Spleen (tissue), 11 donors: ENCODE measurements around the gene BSCL2. TPM values are rescaled to one million over a fixed set of nuclear protein-coding genes. Genes with fewer than 3 reads are reported as not detected.
"Not testable (repeated sequence)": the region's sequence is repeated elsewhere in the genome, so short reads cannot be mapped to it uniquely, and the experiment has no call there.

ENCODE experiments used
- DNase-seq: peaks from one replicate; pipeline ENCODE4 v3.0.0-alpha.2; 2020
- H3K27ac ChIP-seq, 8 donors: fragments of 200-600 bp; sonication (generic) in 7 of 8; 1 replicate in 4 of 8; 2 replicates in 4 of 8; pipeline versions ENCODE4 v1.5.0 to v1.8.0; 2016 to 2021; ENCODE audit warnings: inconsistent platforms in 4 of 8, mild to moderate bottlenecking in 4 of 8, moderate library complexity in 1 of 8
- H3K27me3 ChIP-seq, 7 donors: fragments of 200-600 bp; sonication (generic) in 6 of 7; replicated peaks in 1 of 7; 1 replicate in 4 of 7; 2 replicates in 3 of 7; pipeline versions ENCODE4 v1.5.0 to v1.8.0; 2016 to 2021; ENCODE audit warnings: inconsistent platforms in 3 of 7, mild to moderate bottlenecking in 1 of 7
- H3K36me3 ChIP-seq, 6 donors: fragments of 200-600 bp; sonication (generic) in 5 of 6; 1 replicate in 4 of 6; 2 replicates in 2 of 6; pipeline versions ENCODE4 v1.5.0 to v1.8.0; 2016 to 2021; ENCODE audit warnings: inconsistent platforms in 2 of 6
- H3K4me1 ChIP-seq, 6 donors: fragments of 200-600 bp; sonication (generic) in 5 of 6; 1 replicate in 3 of 6; 2 replicates in 3 of 6; pipeline versions ENCODE4 v1.5.0 to v1.8.0; 2016 to 2021; ENCODE audit warnings: inconsistent platforms in 3 of 6
- H3K4me3 ChIP-seq, 8 donors: fragments of 200-600 bp; sonication (generic) in 7 of 8; 1 replicate in 4 of 8; 2 replicates in 4 of 8; pipeline versions ENCODE4 v1.5.0 to v1.8.0; 2016 to 2021; ENCODE audit warnings: inconsistent platforms in 4 of 8, mild to moderate bottlenecking in 4 of 8, moderate library complexity in 2 of 8
- H3K9me3 ChIP-seq, 8 donors: fragments of 200-600 bp; sonication (generic) in 7 of 8; 1 replicate in 4 of 8; 2 replicates in 4 of 8; pipeline versions ENCODE4 v1.5.0 to v1.8.0; 2016 to 2021; ENCODE audit warnings: inconsistent platforms in 4 of 8
- CTCF ChIP-seq, 11 experiments: fragments of 200-600 bp in 7 of 11; fragments of 450-650 bp in 4 of 11; sonication (generic) in 4 of 11; IDR thresholded peaks in 8 of 11; conservative IDR thresholded peaks in 3 of 11; 1 replicate in 7 of 11; 2 replicates in 4 of 11; pipeline versions ENCODE4 v1.4.0 to v1.8.0; 2016 to 2021; ENCODE audit warnings: antibody characterized with exemption in 11 of 11, inconsistent platforms in 4 of 11, mild to moderate bottlenecking in 1 of 11
- POLR2A ChIP-seq, 3 donors: fragments of 450-650 bp; IDR thresholded peaks; one replicate each; pipeline ENCODE4 v1.5.1; 2017; ENCODE audit warnings: antibody characterized with exemption in 3 of 3, mild to moderate bottlenecking in 1 of 3
- POLR2AphosphoS5 ChIP-seq, 3 donors: sonication (generic); formaldehyde crosslinking; IDR thresholded peaks; one replicate each; pipeline ENCODE4 v1.5.1; 2017; ENCODE audit warnings: antibody characterized with exemption in 3 of 3
- WGBS, 5 donors: extraction: QIAGEN DNeasy Blood & Tissue Kit in 3 of 5; methylation state at CpG; one replicate each; pipeline versions ENCODE4 v1.1.5 to v1.1.7; 2013 to 2018; 5-methylcytosine and 5-hydroxymethylcytosine counted together
- intact Hi-C: fragments of 100-400 bp; cut with DNase I; formaldehyde crosslinking; loops from one replicate; pipeline ENCODE4 v1.15.0; 2023; ENCODE audit warnings: low total_unique reads
- polyA plus RNA-seq, 3 donors: library from polyadenylated mRNA; stranded (reverse); fragments of 200-250 nt; gene quantifications; one replicate each; pipeline ENCODE4 v1.2.1, GENCODE V29; 2013
- total RNA-seq, 7 donors: library from RNA; depleted of rRNA in 3 of 7; stranded (reverse); fragments of >200 nt in 3 of 7; fragmentation: NEBNext Ultra II Directional in 4 of 7; extraction: Animal tissue kit (Norgen Biotek cat#: 25700) in 4 of 7; gene quantifications; one replicate each; pipeline versions ENCODE4 v1.1.0 to v1.2.1, GENCODE V29; 2016 to 2021
- donor health status: healthy with polysubstance abuse.
- donor health status: DM: no; HTN: no; CAD: no; lungs with moderate emphysema.
- donor health status: DM: no; HTN: no; CAD: no.
- donor health status: Bipolar disorder and iron deficiency.
- donor health status: healthy.
- donor health status: DM: no; HTN: no; CAD: no.
- donor health status: DM: yes; HTN: yes; CAD: no.

The BSCL2 gene
- total and polyA plus RNA-seq, 10 donors: 25.6 to 66.0 (median 43.0) TPM

- H3K4me3 ChIP-seq: peak overlapping the region in 6 of 8 donors; percentile 77 to 99 (median 92)
- no peaks in the 10 kb centered on the region for H3K9me3 ChIP-seq
- DNase-seq: no peak
- intact Hi-C loops: loop anchor here (10.0 kb wide), 1 partner anchor 83 kb away; the partner anchor contains the start of gene TUT1
- peaks cover 0 to 54% (median 39%) of the 10 kb centered on the region in 6 donors for H3K36me3 ChIP-seq
- no peaks in the 10 kb centered on the region for H3K27me3 ChIP-seq
- H3K27ac ChIP-seq: peak overlapping the region in 6 of 8 donors; percentile 86 to 96 (median 94)
- WGBS, 5 donors: 84 to 88% (median 86%) methylated on average over 15 of the region's 15 CpGs
- TF ChIP-seq POLR2A (IDR thresholded peaks at IDR 0.05) (no peak), POLR2AphosphoS5 (IDR thresholded peaks at IDR 0.05) (peak in 1 of 3 donors; percentile 17)
- peaks cover 27 to 79% (median 50%) of the 10 kb centered on the region in 6 donors for H3K4me1 ChIP-seq
These were observed 29.5 kb downstream of the BSCL2 start for GRCh38 chr11:62677714-62678113.

GRCh38 chr11:62677156-62677555 is 30.1 kb downstream of the BSCL2 start:
- Histone ChIP-seq H3K4me3 (peak overlapping the region in 1 of 8 donors; percentile 88), H3K27ac (peak overlapping the region in 1 of 8 donors; percentile 94), H3K36me3 (peaks cover 0 to 56% (median 39%) of the 10 kb centered on the region in 6 donors), H3K9me3 (no peaks in the 10 kb centered on the region), H3K4me1 (peaks cover 30 to 85% (median 55%) of the 10 kb centered on the region in 6 donors), H3K27me3 (no peaks in the 10 kb centered on the region)
- 88 to 91% (median 90%) methylated on average over 6 of the region's 6 CpGs for WGBS, 5 donors
- intact Hi-C loops: loop anchor here (10.0 kb wide), 1 partner anchor 82 kb away; the partner anchor contains the start of gene TUT1
- DNase-seq: no peak
- TF ChIP-seq CTCF (IDR thresholded peaks at IDR 0.05 in 8 of 11, conservative IDR thresholded peaks at IDR 0.05 in 3 of 11): no peak
- TF ChIP-seq POLR2AphosphoS5 (IDR thresholded peaks at IDR 0.05): no peak
- no peak for TF ChIP-seq POLR2A (IDR thresholded peaks at IDR 0.05)

- H3K27ac ChIP-seq: peak overlapping the region in 1 of 8 donors; percentile 8
- WGBS, 5 donors: 54 to 75% (median 73%) methylated on average over 6 of the region's 6 CpGs
These were observed 30.5 kb downstream of the BSCL2 start for GRCh38 chr11:62676698-62677097.

GRCh38 chr11:62675415-62675814 is 31.8 kb downstream of the BSCL2 start:
- H3K27me3 ChIP-seq, H3K4me3 ChIP-seq, DNase-seq, H3K9me3 ChIP-seq, H3K27ac ChIP-seq: not testable (repeated sequence)
- Histone ChIP-seq H3K36me3 (peaks cover 0 to 56% (median 39%) of the 10 kb centered on the region in 6 donors), H3K4me1 (peaks cover 35 to 89% (median 64%) of the 10 kb centered on the region in 6 donors)
- intact Hi-C loops: loop anchor here (10.0 kb wide), 1 partner anchor 81 kb away; the partner anchor contains the start of gene TUT1
- 91 to 98% (median 94%) methylated on average over 10 of the region's 10 CpGs for WGBS, 5 donors

More at GRCh38 chr11:62676698-62677097, 30.5 kb downstream of the BSCL2 start:
- no peaks in the 10 kb centered on the region for H3K9me3 ChIP-seq
- TF ChIP-seq POLR2AphosphoS5 (IDR thresholded peaks at IDR 0.05) (no peak), CTCF (IDR thresholded peaks at IDR 0.05 in 8 of 11, conservative IDR thresholded peaks at IDR 0.05 in 3 of 11) (no peak), POLR2A (IDR thresholded peaks at IDR 0.05) (no peak)
- no peak overlapping the region for H3K4me3 ChIP-seq
- H3K27me3 ChIP-seq: no peaks in the 10 kb centered on the region
- peaks cover 30 to 88% (median 57%) of the 10 kb centered on the region in 6 donors for H3K4me1 ChIP-seq
- H3K36me3 ChIP-seq: peaks cover 0 to 56% (median 39%) of the 10 kb centered on the region in 6 donors
- intact Hi-C loops: loop anchor here (10.0 kb wide), 1 partner anchor 82 kb away; the partner anchor contains the start of gene TUT1
- no peak for DNase-seq

GRCh38 chr11:62673196-62673525 is 34.1 kb downstream of the BSCL2 start:
- Histone ChIP-seq H3K4me3 (peak overlapping the region in 3 of 8 donors; percentile 94 to 96 (median 95)), H3K27ac (peak overlapping the region in 4 of 8 donors; percentile 92 to 96 (median 94)), H3K9me3 (no peaks in the 10 kb centered on the region), H3K4me1 (peaks cover 25 to 91% (median 67%) of the 10 kb centered on the region in 6 donors), H3K36me3 (peaks cover 0 to 56% (median 39%) of the 10 kb centered on the region in 6 donors), H3K27me3 (no peaks in the 10 kb centered on the region)
- WGBS, 5 donors: 85 to 92% (median 87%) methylated on average over 2 of the region's 2 CpGs
- intact Hi-C loops: loop anchor here (10.0 kb wide), 1 partner anchor 78 kb away; the partner anchor contains the start of gene TUT1
- no peak for DNase-seq
- TF ChIP-seq POLR2AphosphoS5 (IDR thresholded peaks at IDR 0.05) (no peak), CTCF (IDR thresholded peaks at IDR 0.05 in 8 of 11, conservative IDR thresholded peaks at IDR 0.05 in 3 of 11) (no peak), POLR2A (IDR thresholded peaks at IDR 0.05) (no peak)
